ENCODE data around the gene TOPBP1.
"Not testable (repeated sequence)": the region's sequence is repeated elsewhere in the genome, so short reads cannot be mapped to it uniquely, and the experiment has no call there.

TOPBP1 gene

DNA sequence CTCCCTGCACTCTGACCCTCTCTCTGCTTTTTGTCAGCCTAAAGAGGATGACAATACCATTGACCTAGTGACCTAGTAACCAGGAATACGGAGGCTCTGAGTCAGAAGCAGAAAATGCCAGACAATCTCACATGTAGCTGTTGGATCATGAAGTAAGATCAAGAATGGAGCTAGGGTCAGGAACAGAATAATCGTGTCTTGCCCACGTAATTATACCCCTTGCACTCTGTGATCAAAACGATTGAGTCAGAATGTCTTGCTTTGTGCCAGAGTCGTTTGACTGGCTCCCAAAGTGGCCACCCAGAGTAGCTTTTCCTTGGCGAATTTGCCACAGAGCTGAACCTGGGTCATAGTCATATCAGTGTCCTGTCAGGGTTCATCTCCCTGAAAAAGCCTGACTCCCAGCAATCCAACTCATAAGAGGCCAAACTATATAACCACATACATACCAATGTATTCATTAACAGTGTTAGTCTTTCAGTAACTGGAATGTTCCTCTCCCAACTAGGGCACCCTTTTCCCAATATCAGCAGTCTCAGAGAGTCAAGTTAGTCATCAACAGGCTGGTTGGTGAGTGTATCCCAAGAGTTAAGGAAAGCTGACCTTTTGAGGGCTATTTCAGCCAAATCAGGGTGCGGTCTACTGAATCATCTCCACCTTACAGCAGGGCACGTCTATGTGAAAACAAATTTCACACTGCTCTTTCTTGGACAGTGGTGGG is 93.3 kb downstream of the TOPBP1 start:
- FAIRE-seq = no peak

DNA sequence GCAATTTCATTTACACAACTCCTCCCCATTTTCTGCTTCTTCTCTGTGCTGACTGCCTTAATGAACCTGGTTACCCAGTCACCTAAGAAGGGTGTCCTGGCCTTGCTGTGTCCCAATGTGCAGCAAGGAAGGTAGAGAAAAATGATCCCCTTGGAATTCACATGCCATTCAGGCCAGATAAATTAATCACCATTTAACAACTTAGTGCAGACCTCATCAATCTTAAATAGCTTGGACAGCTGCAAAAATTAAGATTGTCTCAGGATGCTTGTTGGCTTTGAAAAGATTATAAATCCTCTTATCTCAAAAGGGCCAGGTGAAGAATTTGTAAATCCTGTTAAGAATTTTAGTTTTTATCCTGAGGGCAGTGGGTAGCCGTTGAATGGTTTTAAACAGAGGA is 97.9 kb downstream of the TOPBP1 start:
- FAIRE-seq = no peak

DNA sequence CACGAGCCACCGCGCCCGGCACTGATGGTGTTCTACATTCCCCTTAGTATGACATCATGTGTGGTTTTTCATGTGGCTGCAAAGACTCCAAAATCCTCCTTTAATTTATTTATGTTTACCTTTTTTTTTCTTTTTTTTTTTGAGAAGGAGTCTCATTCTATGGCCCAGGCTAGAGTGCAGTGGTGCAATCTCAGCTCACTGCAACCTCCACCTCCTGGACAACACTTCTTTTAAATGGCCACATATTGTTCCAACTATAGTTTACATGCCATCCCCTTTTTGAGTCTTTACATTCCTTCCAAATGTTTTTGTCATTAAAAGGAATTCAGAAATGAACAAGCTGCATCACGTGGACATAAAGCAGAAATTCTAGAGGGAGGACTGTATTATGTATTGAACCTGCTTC is 98.6 kb downstream of the TOPBP1 start:
- FAIRE-seq = no peak

DNA sequence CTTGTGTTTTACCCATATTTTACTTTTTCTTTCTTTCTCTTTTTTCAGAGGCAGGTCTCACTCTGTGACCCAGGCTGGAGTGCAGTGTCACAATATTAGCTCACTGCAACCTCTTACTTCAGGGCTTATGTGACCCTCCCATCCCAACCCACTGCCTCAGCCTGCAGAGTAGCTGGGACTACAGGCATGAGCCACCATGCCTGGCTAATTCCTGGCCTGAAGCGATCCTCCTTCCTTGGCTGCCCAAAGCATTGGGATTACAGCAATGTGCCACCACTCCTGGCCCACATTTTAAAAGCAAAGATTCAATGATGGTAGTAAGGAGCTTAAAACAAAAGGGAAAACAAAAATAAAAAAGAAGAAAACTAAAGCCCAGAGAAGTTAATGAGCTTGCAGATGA is 99.4 kb downstream of the TOPBP1 start:
- FAIRE-seq = no peak

DNA sequence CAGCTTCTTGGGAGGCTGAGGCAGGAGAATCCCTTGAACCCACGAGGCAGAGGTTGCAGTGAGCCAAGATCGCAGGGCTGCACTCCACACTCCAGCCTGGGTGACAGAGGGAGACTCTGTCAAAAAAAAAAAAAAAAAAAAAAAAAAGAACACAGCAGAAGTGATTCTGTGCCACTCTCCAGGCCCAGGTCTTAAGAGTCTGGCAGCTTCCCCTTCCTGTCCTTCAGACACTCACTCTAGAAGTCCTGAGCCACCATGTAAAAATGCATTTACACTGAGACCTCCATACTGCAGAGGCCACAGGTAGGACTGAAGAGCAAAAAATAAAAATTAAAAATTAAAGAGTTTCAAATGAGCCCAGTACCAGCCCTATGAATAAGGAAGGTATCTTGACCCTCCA is 100.1 kb downstream of the TOPBP1 start:
- no peak for FAIRE-seq

DNA sequence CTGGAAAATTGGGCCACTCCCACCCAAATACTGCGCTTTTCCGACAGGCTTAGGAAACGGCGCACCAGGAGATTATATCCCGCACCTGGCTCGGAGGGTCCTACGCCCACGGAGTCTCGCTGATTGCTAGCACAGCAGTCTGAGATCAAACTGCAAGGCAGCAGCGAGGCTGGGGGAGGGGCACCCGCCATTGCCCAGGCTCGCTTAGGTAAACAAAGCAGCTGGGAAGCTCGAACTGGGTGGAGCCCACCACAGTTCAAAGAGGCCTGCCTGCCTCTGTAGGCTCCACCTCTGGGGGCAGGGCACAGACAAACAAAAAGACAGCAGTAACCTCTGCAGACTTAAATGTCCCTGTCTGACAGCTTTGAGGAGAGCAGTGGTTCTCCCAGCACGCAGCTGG is 110.2 kb downstream of the TOPBP1 start:
- FAIRE-seq = not testable (repeated sequence)
